Astrocyte (in vitro differentiated cells and primary cell): ENCODE data around the gene BACH2. TPM values are rescaled to one million over a fixed set of nuclear protein-coding genes. Genes with fewer than 3 reads are reported as not detected.

Experiments
- DNase-seq: peaks from one replicate; pipeline ENCODE4 v3.0.0-alpha.2; 2010; ENCODE audit warnings: low read depth
- FAIRE-seq: peaks from 2 replicates; lab custom pipeline; 2011; peaks lifted over from hg19 to GRCh38; lab: Jason Lieb, UNC
- H2AFZ ChIP-seq: 2 replicates; pipeline ENCODE4 v1.6.0; 2012; ENCODE audit warnings: low read depth, low read length, inconsistent platforms
- H3K27ac ChIP-seq: 2 replicates; pipeline ENCODE4 v1.5.1; 2011; ENCODE audit warnings: low read depth, low read length, inconsistent platforms
- H3K27me3 ChIP-seq: 2 replicates; pipeline ENCODE4 v1.6.0; 2011; ENCODE audit warnings: low read length, inconsistent platforms; ENCODE audit not compliant: insufficient read depth
- H3K36me3 ChIP-seq: 2 replicates; pipeline ENCODE4 v1.5.1; 2011; ENCODE audit warnings: low read length, inconsistent platforms; ENCODE audit not compliant: insufficient read depth
- H3K4me1 ChIP-seq: 2 replicates; pipeline ENCODE4 v1.5.1; 2011; ENCODE audit warnings: low read length, inconsistent platforms; ENCODE audit not compliant: insufficient read depth
- H3K4me2 ChIP-seq: 2 replicates; pipeline ENCODE4 v1.6.0; 2012; ENCODE audit warnings: low read length, inconsistent platforms
- H3K4me3 ChIP-seq: 2 replicates; pipeline ENCODE4 v1.5.1; 2011; ENCODE audit warnings: low read depth, mild to moderate bottlenecking, low read length, inconsistent platforms; ENCODE audit not compliant: insufficient read depth
- H3K79me2 ChIP-seq: 2 replicates; pipeline ENCODE4 v1.6.0; 2012; ENCODE audit warnings: mild to moderate bottlenecking, low read length, inconsistent platforms; ENCODE audit not compliant: insufficient read depth
- H3K9ac ChIP-seq: 2 replicates; pipeline ENCODE4 v1.6.0; 2012; ENCODE audit warnings: mild to moderate bottlenecking, low read length, inconsistent platforms
- H3K9me3 ChIP-seq: 2 replicates; pipeline ENCODE4 v1.5.1; 2012; ENCODE audit warnings: low read depth, mild to moderate bottlenecking, low read length, inconsistent platforms; ENCODE audit not compliant: insufficient read depth
- H4K20me1 ChIP-seq: 2 replicates; pipeline ENCODE4 v1.6.0; 2012; ENCODE audit warnings: low read length, inconsistent platforms; ENCODE audit not compliant: insufficient read depth
- H3K27ac Mint-ChIP-seq: one replicate; pipeline ENCODE4 v1.8.0; 2021; ENCODE audit warnings: mild to moderate bottlenecking, mixed read lengths; ENCODE audit not compliant: unreplicated experiment
- H3K27me3 Mint-ChIP-seq: one replicate; pipeline ENCODE4 v1.8.0; 2021; ENCODE audit warnings: low read depth, mixed read lengths; ENCODE audit not compliant: unreplicated experiment
- H3K36me3 Mint-ChIP-seq: one replicate; pipeline ENCODE4 v1.8.0; 2021; ENCODE audit warnings: low read depth, mixed read lengths; ENCODE audit not compliant: unreplicated experiment
- H3K4me1 Mint-ChIP-seq: one replicate; pipeline ENCODE4 v1.8.0; 2021; ENCODE audit warnings: low read depth, mixed read lengths; ENCODE audit not compliant: unreplicated experiment
- H3K4me3 Mint-ChIP-seq: one replicate; pipeline ENCODE4 v1.8.0; 2021; ENCODE audit warnings: mild to moderate bottlenecking, moderate library complexity, mixed read lengths; ENCODE audit not compliant: unreplicated experiment
- H3K9me3 Mint-ChIP-seq: one replicate; pipeline ENCODE4 v1.8.0; 2021; ENCODE audit warnings: mild to moderate bottlenecking, mixed read lengths; ENCODE audit not compliant: unreplicated experiment
- CTCF ChIP-seq: IDR thresholded peaks from 2 replicates; pipeline ENCODE4 v1.5.1; 2011; ENCODE audit warnings: low read depth, mild to moderate bottlenecking, inconsistent platforms, low read length, moderate library complexity; ENCODE audit not compliant: insufficient read depth
- EZH2 ChIP-seq: IDR thresholded peaks from 2 replicates; pipeline ENCODE4 v1.6.1; 2012; ENCODE audit warnings: mild to moderate bottlenecking, low read length, inconsistent platforms; ENCODE audit not compliant: insufficient read depth
- total RNA-seq: library from RNA; stranded (reverse); gene quantifications from 2 replicates; pipeline ENCODE4 v1.2.1, GENCODE V29; 2021

The BACH2 gene
- total RNA-seq, 1 donor from 2014 or later = 17.5 TPM

DNA sequence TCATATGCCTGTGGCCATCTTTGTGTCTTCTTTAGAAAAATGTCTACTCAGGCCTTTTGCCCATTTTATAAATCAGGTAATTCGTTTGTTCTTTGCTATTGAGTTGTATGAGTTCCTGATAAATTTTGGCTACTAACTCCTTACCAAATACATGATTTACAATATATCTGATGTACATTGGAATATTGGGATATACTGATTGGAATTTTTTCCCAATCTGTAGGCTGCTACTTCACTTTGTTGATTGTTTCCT, 39.2 kb downstream of the BACH2 start:
- peak overlapping the region; percentile 58 for H3K27ac ChIP-seq
- FAIRE-seq = no peak
- no peaks in the 10 kb centered on the region for H3K79me2 ChIP-seq

DNA sequence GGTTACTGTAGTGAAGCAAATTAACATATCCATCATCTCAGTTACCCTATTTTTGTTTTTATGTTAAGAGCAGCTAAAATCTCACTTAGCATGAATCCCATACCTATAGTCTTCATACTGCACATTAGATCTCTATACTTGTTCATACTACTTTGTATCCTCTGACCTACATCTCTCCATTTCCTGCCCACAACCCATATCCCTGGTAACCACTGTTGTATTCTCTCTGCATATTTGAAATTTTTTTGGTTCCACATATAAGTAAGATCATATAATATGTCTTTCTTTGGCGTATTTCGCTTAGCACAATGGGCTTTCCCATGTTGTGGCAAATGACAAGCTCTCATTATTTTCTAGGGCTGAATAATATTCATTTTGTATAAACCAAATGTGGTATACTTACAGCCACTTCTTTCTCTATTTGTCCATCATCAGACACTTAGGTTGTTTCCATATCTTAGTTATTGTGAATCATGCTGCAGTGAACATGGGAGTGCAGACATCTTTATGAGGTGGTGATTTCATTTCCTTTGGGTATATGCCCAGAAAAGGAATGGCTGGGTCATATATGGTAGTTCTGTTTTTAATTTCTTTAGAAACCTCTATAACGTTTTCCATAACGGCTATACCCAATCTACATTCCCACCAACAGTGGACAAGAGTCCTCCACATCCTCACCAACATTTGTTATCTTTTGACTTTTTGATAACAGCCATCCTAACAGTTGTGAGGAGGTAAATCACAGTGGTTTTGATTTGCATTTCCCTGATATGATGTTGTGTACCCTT, 39.8 kb downstream of the BACH2 start:
- Mint-ChIP-seq H3K27me3 (no peaks in the 10 kb centered on the region), H3K9me3 (peaks cover 5% of the 10 kb centered on the region), H3K4me1 (peaks cover 9% of the 10 kb centered on the region), H3K4me3 (no peak overlapping the region), H3K27ac (peak overlapping the region; percentile 67), H3K36me3 (peaks cover 7% of the 10 kb centered on the region)
- no peak overlapping the region for H3K9ac ChIP-seq
- H3K27me3 ChIP-seq = no peaks in the 10 kb centered on the region
- H4K20me1 ChIP-seq = no peaks in the 10 kb centered on the region
- H3K9me3 ChIP-seq = no peaks in the 10 kb centered on the region
- H3K79me2 ChIP-seq = no peaks in the 10 kb centered on the region
- peaks cover 9% of the 10 kb centered on the region for H3K4me1 ChIP-seq
- DNase-seq = peak; percentile 80
- FAIRE-seq = peak; percentile 72
- no peaks in the 10 kb centered on the region for H3K36me3 ChIP-seq
- H3K4me3 ChIP-seq = no peak overlapping the region
- H3K27ac ChIP-seq = peak overlapping the region; percentile 58
- H2AFZ ChIP-seq = no peak overlapping the region
- peak overlapping the region; percentile 39 for H3K4me2 ChIP-seq
- no peak for TF ChIP-seq CTCF
- TF ChIP-seq EZH2 = no peak

More for the DNA sequence above, 39.2 kb downstream of the BACH2 start:
- Histone ChIP-seq H3K4me1 (peaks cover 9% of the 10 kb centered on the region), H3K27me3 (no peaks in the 10 kb centered on the region), H3K4me2 (peak overlapping the region; percentile 39), H3K9ac (no peak overlapping the region), H3K36me3 (no peaks in the 10 kb centered on the region), H4K20me1 (no peaks in the 10 kb centered on the region), H3K4me3 (no peak overlapping the region), H3K9me3 (no peaks in the 10 kb centered on the region), H2AFZ (no peak overlapping the region)
- H3K36me3 Mint-ChIP-seq = peaks cover 7% of the 10 kb centered on the region
- TF ChIP-seq CTCF (no peak), EZH2 (no peak)
- no peaks in the 10 kb centered on the region for H3K27me3 Mint-ChIP-seq
- H3K4me1 Mint-ChIP-seq = peaks cover 9% of the 10 kb centered on the region
- H3K27ac Mint-ChIP-seq = peak overlapping the region; percentile 67
- peaks cover 5% of the 10 kb centered on the region for H3K9me3 Mint-ChIP-seq
- DNase-seq = no peak
- no peak overlapping the region for H3K4me3 Mint-ChIP-seq

GRCh38 chr6:90253631-90254030, 43.0 kb downstream of the BACH2 start:
- peaks cover 5% of the 10 kb centered on the region for H3K36me3 Mint-ChIP-seq

More at GRCh38 chr6:90253631-90254030, 43.0 kb downstream of the BACH2 start:
- Mint-ChIP-seq H3K27me3 (no peaks in the 10 kb centered on the region), H3K9me3 (peaks cover 5% of the 10 kb centered on the region), H3K4me1 (peaks cover 27% of the 10 kb centered on the region), H3K4me3 (no peak overlapping the region), H3K27ac (peak overlapping the region; percentile 13)
- no peak for TF ChIP-seq EZH2
- no peak for TF ChIP-seq CTCF
- Histone ChIP-seq H4K20me1 (no peaks in the 10 kb centered on the region), H3K4me3 (no peak overlapping the region), H3K4me2 (no peak overlapping the region), H2AFZ (no peak overlapping the region), H3K4me1 (peaks cover 9% of the 10 kb centered on the region), H3K36me3 (no peaks in the 10 kb centered on the region), H3K9ac (no peak overlapping the region), H3K27me3 (no peaks in the 10 kb centered on the region), H3K27ac (no peak overlapping the region), H3K79me2 (no peaks in the 10 kb centered on the region), H3K9me3 (no peaks in the 10 kb centered on the region)
- FAIRE-seq (peak; percentile 56), DNase-seq (no peak)
